GM21529 (cell line): ENCODE data around the gene HTRA3.

ENCODE experiments used
- ATAC-seq: cut with Tn5 transposase; IDR thresholded peaks from one replicate; pipeline ENCODE4 v1.9.1; 2021; ENCODE audit not compliant: unreplicated experiment

The HTRA3 gene

DNA sequence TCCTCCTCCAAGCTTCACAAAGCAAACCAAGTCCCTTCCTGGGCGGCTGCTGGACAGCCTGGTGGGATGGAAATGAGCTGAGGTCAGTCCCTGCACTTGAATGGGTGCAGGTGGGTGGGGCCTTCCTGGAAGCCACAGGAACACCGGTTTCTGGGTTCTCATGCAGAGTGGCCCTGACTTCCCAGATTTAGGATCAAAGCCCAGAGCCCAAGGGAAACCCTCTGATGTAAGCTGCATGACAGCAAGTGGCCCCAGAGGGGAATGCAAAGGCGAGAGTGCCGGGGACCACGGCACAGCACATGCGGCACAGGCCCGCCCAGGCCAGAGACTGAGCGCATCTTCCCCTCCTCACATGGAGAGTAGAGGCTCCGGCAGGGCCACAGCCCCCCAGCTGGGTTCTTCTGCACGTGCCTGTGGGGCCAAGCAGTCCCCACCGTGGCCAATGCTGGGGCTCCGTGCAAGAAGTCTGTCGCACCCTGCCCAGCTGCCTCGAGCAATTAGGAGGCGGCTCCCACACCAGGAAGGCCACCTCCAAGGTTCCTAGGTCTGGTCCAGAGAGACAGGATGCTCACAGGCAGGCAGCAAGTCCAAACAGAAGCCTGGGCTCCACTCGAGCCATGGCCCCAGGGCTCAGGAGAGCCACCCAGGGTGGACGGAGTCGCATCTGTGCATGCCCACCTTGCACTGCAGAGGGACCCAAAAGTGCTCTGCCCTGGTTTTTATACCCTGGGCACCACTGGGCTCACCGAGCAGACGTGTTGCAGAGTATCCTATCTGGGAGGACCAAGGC, 83.0 kb downstream of the HTRA3 start:
- ATAC-seq: no peak

DNA sequence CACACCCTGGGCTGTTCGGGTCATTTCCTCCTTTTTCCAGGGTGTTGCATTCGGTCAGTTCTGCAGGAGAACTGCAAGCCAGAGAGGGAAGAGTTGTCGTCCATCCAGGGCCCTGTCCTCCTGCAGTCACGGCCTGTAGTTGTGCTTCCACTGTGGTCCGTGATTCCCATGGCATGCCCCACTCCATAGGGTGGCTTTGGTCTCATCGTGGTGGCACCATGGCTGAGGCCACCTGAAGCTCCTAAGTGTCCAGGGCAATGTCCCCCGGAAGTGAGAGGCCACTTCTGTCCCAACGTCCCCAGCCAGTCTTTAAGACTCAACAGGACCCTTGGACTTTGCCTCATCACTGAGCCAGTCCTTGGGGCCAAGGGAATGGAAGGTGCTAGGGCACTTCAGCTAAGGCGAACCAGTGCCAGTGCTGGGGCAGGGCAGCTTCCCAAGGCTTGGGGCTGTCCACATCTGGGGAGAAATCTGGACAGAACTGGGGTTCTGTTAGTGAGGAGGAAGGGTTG, 83.7 kb downstream of the HTRA3 start:
- no peak for ATAC-seq

DNA sequence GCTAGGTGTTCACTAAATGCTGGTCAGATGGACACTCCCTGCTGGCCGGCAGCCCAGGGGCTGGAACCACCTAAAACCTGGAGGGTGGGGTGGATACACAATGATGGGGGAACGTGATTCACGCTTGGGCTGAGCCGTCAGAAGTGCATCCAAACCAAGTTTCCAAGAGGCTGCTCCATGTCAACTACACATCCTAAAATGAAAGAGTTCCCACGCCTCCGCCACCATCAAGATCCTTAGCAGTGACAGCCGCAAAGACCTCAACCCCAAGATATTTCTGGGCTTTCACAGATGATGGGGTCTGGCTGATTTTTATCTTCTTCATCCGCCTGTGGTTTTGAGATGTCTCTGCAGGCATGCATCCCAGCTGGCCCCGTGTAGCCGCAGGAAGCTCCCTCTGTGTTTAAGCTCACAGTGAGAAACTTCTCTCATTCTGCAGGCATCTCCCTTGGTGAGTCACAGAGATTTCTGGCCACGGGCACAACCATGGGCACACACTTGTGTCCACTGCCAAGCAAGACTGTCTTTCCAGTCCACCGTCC, 84.4 kb downstream of the HTRA3 start:
- no peak for ATAC-seq

DNA sequence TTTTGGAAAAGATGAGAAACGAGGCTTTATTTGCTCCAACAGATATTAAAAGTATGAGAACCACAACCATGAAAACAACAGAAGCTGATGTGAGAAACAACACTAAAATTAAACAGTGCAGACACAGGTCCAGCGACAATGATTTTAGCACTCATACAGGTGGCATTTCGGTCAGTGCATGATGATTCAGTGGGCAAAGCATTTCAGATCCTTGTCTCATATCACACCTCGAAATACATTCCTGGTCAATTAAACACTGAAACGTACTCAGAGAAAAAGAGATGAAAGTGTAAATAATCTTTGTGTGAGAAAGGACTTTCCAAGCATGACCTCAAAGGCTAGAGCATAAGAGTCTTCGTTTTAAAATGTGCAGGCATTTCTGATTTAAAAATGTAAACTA, 85.8 kb downstream of the HTRA3 start:
- ATAC-seq: no peak

DNA sequence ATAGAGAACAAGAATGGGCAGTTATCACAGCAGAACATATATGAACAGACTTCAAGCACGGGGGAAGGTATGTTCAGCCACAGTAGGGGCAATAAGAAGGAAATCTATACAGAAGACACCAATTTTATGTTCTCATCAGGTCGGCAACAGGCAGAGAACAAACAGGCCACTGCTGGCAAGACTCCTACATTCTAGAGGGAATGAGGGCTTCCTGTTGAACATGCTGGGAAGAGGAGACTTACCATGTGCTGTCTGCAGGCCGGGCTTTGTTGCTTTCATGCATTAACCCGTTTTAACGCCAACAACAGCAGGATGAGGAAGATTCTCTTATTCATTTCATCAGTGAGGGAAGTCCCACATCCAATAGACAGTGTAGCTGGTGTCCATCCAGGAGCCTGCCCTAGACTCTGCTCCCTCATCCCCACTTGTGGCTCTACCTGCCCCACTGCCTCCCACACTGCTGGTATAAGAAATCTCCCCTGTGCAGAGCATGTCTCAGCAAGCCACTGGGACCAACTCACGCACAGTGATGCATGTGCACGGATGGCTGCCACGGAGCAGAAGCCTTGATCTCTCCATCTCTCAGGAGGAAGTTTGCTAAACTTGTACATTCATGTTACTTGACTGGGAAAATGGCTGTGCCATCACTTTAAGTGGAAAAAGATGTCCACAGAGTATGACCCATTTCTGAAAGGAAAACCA, 86.5 kb downstream of the HTRA3 start:
- ATAC-seq: no peak
